HG02870 (cell line): ENCODE results near the gene FMOD.
"Not testable (repeated sequence)": the region's sequence is repeated elsewhere in the genome, so short reads cannot be mapped to it uniquely, and the experiment has no call there.

Experiments used
- ATAC-seq: cut with Tn5 transposase; IDR thresholded peaks from one replicate; pipeline ENCODE4 v1.9.1; 2021; ENCODE audit warnings: mild to moderate bottlenecking, moderate library complexity; ENCODE audit not compliant: unreplicated experiment

FMOD gene

GRCh38 chr1:203326830-203327683, 23.9 kb downstream of the FMOD start:
- peak; percentile 61 for ATAC-seq

- ATAC-seq, result no peak
Observed at GRCh38 chr1:203325418-203326091, 25.4 kb downstream of the FMOD start.

GRCh38 chr1:203325026-203325417, 25.9 kb downstream of the FMOD start:
- peak; percentile 34 for ATAC-seq

GRCh38 chr1:203324105-203325025, 26.6 kb downstream of the FMOD start:
- no peak for ATAC-seq

GRCh38 chr1:203323587-203323986, 27.3 kb downstream of the FMOD start:
- ATAC-seq, result no peak

GRCh38 chr1:203322500-203323179, 28.3 kb downstream of the FMOD start:
- ATAC-seq, result no peak

- ATAC-seq, result no peak
Observed at GRCh38 chr1:203321273-203322052, 29.5 kb downstream of the FMOD start.

- peak; percentile 54 for ATAC-seq
Observed at GRCh38 chr1:203320591-203321272, 30.2 kb downstream of the FMOD start.

DNA sequence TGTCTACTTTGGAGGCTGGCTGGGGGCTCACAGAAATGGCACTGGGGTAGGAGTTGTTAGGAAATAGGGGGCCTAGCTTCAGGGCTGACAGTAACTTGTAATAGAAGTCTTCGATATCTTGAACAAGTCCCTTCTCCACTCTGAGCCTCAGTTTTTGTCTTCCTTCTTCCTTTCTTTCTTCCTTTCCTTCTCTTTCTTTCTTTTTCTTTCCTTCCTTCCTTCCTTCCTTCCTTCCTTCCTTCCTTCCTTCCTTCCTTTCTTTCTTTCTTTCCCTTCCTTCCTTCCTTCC, 32.7 kb downstream of the FMOD start:
- ATAC-seq, result no peak

- no peak for ATAC-seq
Observed at GRCh38 chr1:203317429-203318228, 33.3 kb downstream of the FMOD start.

DNA sequence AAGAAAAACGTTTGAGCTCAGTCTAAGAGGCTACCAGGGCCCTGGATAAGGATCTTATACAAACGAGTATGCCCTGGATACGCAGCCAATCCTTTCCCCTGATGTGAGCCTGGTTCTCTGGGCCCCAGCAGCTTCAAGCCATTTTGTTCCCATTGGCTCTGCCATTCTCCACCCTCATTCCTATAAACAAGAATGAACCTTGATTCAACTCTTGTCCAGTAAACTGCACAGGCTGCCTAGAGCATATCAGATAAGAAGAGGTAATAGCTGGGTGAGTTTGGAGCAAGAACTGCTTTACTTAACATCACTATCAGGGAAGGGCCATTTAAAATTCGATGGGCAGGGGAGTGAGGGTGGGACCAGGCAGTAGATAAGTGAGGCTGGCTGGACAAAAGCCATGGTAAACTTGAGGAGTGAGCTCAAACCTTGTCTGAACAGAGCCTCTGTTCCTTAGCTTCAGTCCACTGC, 34.3 kb downstream of the FMOD start:
- ATAC-seq, result no peak

DNA sequence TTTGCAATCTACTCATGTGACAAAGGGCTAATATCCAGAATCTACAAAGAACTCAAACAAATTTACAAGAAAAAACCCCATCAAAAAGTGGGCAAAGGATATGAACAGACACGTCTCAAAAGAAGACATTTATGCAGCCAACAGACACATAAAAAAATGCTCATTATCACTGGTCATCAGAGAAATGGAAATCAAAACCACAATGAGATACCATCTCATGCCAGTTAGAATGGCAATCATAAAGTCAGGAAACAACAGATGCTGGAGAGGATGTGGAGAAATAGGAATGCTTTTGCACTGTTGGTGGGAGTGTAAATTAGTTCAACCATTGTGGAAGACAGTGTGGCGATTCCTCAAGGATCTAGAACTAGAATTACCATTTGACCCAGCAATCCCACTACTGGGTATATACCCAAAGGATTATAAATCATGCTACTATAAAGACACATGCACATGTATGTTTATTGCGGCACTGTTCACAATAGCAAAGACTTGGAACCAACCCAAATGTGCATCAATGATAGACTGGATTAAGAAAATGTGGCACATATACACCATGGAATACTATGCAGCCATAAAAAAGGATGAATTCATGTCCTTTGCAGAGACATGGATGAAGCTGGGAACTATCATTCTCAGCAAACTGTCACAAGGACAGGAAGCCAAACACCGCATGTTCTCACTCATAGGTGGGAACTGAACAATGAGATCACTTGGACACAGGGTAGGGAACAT, 36.7 kb downstream of the FMOD start:
- ATAC-seq, result not testable (repeated sequence)

- ATAC-seq, result no peak
Observed at GRCh38 chr1:203311368-203312301, 39.3 kb downstream of the FMOD start.

DNA sequence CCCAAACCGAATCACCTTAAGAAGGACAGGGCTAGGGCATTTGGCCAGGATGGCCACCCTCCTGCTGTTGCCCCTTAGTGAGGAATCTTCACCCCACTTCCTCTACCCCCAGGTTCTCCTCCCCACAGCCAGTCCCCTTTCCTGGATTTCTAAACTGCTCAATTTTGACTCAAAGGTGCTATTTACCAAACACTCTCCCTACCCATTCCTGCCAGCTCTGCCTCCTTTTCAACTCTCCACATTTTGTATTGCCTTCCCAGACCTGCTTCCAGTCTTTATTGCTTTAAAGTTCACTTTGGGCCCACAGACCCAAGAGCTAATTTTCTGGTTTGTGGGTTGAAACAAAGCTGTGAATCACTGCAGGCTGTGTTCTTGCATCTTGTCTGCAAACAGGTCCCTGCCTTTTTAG, 42.0 kb downstream of the FMOD start:
- no peak for ATAC-seq

DNA sequence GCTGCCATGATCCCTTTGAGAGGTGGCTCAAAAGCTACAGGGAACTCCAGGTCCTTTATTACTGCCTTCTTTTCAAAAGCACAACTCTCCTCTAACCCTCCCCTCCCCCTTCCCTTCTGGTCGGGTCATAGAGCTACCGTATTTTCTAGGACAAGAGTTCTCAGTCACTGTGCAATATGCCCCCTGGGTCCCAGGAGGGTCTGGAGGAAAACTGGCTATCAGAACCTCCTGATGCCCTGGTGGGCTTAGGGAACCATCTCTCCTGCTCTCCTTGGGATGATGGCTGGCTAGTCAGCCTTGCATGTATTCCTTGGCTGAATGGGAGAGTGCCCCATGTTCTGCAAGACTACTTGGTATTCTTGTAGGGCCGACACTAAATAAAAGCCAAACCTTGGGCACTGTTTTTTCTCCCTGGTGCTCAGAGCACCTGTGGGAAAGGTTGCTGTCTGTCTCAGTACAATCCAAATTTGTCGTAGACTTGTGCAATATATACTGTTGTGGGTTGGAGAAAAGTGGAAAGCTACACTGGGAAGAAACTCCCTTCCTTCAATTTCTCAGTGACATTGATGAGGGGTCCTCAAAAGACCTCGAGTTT, 42.5 kb downstream of the FMOD start:
- ATAC-seq, result no peak

- no peak for ATAC-seq
Observed at GRCh38 chr1:203307641-203308126, 43.2 kb downstream of the FMOD start.
